Nephron progenitor cell (in vitro differentiated cells): ENCODE measurements around the gene C1QTNF8.

ENCODE experiments used
- DNase-seq: peaks from one replicate; pipeline ENCODE4 v3.0.0; 2021
- H3K27ac Mint-ChIP-seq: 2 replicates; pipeline ENCODE4 v1.8.0; 2021; ENCODE audit warnings: mild to moderate bottlenecking, moderate library complexity, mixed read lengths
- H3K27me3 Mint-ChIP-seq: 2 replicates; pipeline ENCODE4 v1.8.0; 2021; ENCODE audit warnings: mild to moderate bottlenecking, low read depth, mixed read lengths; ENCODE audit not compliant: poor library complexity
- H3K36me3 Mint-ChIP-seq: 2 replicates; pipeline ENCODE4 v1.8.0; 2021; ENCODE audit warnings: low read depth, mixed read lengths
- H3K4me1 Mint-ChIP-seq: 2 replicates; pipeline ENCODE4 v1.8.0; 2021; ENCODE audit warnings: mixed read lengths
- H3K4me3 Mint-ChIP-seq: 2 replicates; pipeline ENCODE4 v1.8.0; 2021; ENCODE audit warnings: mild to moderate bottlenecking, moderate library complexity, mixed read lengths
- H3K9me3 Mint-ChIP-seq: 2 replicates; pipeline ENCODE4 v1.8.0; 2021; ENCODE audit warnings: mild to moderate bottlenecking, moderate library complexity, mixed read lengths
- CTCF ChIP-seq: fragments of 200-600 bp; sonication (generic); IDR thresholded peaks from 2 replicates; pipeline ENCODE4 v1.5.0; 2021; ENCODE audit warnings: antibody characterized with exemption

The C1QTNF8 gene

GRCh38 chr16:1101573-1102332 lies 5.7 kb upstream of the C1QTNF8 start:
- no peaks in the 10 kb centered on the region for H3K36me3 Mint-ChIP-seq
- H3K4me3 Mint-ChIP-seq, result no peak overlapping the region
- no peak for DNase-seq
- no peaks in the 10 kb centered on the region for H3K9me3 Mint-ChIP-seq
- peaks cover 5% of the 10 kb centered on the region for H3K4me1 Mint-ChIP-seq
- no peak overlapping the region for H3K27ac Mint-ChIP-seq
- no peak for TF ChIP-seq CTCF
- H3K27me3 Mint-ChIP-seq, result peaks cover 3% of the 10 kb centered on the region

- no peak for DNase-seq
- no peaks in the 10 kb centered on the region for H3K9me3 Mint-ChIP-seq
- peaks cover 3% of the 10 kb centered on the region for H3K27me3 Mint-ChIP-seq
- peaks cover 5% of the 10 kb centered on the region for H3K4me1 Mint-ChIP-seq
- H3K36me3 Mint-ChIP-seq, result no peaks in the 10 kb centered on the region
- TF ChIP-seq CTCF, result no peak
- H3K27ac Mint-ChIP-seq, result no peak overlapping the region
- no peak overlapping the region for H3K4me3 Mint-ChIP-seq
These were observed 5.1 kb upstream of the C1QTNF8 start for GRCh38 chr16:1101133-1101532.

GRCh38 chr16:1100084-1100800 lies 4.2 kb upstream of the C1QTNF8 start:
- Mint-ChIP-seq H3K4me3 (no peak overlapping the region), H3K27me3 (peaks cover 3% of the 10 kb centered on the region), H3K9me3 (no peaks in the 10 kb centered on the region), H3K36me3 (no peaks in the 10 kb centered on the region), H3K27ac (no peak overlapping the region), H3K4me1 (peaks cover 5% of the 10 kb centered on the region)
- TF ChIP-seq CTCF, result no peak
- DNase-seq, result no peak

GRCh38 chr16:1099189-1100083 lies 3.4 kb upstream of the C1QTNF8 start:
- Mint-ChIP-seq H3K4me3 (no peak overlapping the region), H3K27ac (no peak overlapping the region), H3K27me3 (peaks cover 2% of the 10 kb centered on the region), H3K4me1 (peaks cover 5% of the 10 kb centered on the region), H3K9me3 (no peaks in the 10 kb centered on the region), H3K36me3 (no peaks in the 10 kb centered on the region)
- no peak for TF ChIP-seq CTCF
- DNase-seq, result no peak

GRCh38 chr16:1098266-1098991 lies 2.4 kb upstream of the C1QTNF8 start:
- TF ChIP-seq CTCF, result no peak
- no peaks in the 10 kb centered on the region for H3K36me3 Mint-ChIP-seq
- no peak overlapping the region for H3K4me3 Mint-ChIP-seq
- no peak for DNase-seq
- H3K27ac Mint-ChIP-seq, result no peak overlapping the region
- H3K4me1 Mint-ChIP-seq, result peaks cover 5% of the 10 kb centered on the region
- H3K9me3 Mint-ChIP-seq, result no peaks in the 10 kb centered on the region
- H3K27me3 Mint-ChIP-seq, result no peaks in the 10 kb centered on the region
